Ishikawa (cell line): ENCODE data around the gene PAPPA.

Experiments
- CEBPB ChIP-seq: IDR thresholded peaks from 2 replicates; pipeline ENCODE4 v1.6.1; 2012
- CREB1 ChIP-seq: IDR thresholded peaks from 2 replicates; pipeline ENCODE4 v1.6.1; 2012; ENCODE audit warnings: low read depth
- NFIC ChIP-seq: IDR thresholded peaks from 2 replicates; pipeline ENCODE4 v1.6.1; 2012
- RAD21 ChIP-seq: IDR thresholded peaks from 2 replicates; pipeline ENCODE4 v1.6.1; 2012; ENCODE audit warnings: low read depth
- REST ChIP-seq: IDR thresholded peaks from 2 replicates; pipeline ENCODE4 v1.6.1; 2012; ENCODE audit warnings: low read depth, mild to moderate bottlenecking
- TCF12 ChIP-seq: IDR thresholded peaks from 2 replicates; pipeline ENCODE4 v1.6.1; 2012; ENCODE audit warnings: low read depth
- YY1 ChIP-seq: IDR thresholded peaks from 2 replicates; pipeline ENCODE4 v1.6.1; 2012; ENCODE audit warnings: low read depth

GRCh38 chr9:116372081-116372673 lies 218.6 kb downstream of the PAPPA start:
- TF ChIP-seq CREB1: no peak
- TF ChIP-seq TCF12: no peak
- TF ChIP-seq REST: no peak
- no peak for TF ChIP-seq NFIC
- TF ChIP-seq CEBPB: no peak
- TF ChIP-seq YY1: no peak
- TF ChIP-seq RAD21: no peak
